ENCODE results near the gene PSMB2.

DNA sequence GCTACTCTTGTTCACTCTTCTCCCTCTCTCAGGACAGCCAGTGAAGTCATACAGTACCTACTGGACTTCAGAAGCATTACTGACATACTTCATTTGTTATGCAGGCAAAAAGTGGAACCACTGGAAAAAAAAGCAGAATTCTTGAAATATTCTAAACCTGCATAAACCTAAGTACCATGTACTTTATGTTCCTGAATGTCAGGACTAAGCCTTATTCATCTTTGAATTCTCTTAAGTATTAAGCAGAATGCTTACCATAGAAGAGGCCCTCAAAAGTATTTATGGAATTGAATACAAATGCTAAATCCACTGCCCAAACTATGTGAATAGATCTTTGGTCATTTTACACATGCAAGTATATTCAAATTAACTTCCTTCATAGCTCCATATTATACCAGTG lies 7.8 kb downstream of the PSMB2 start:
- TF ChIP-seq, protein P1, sequence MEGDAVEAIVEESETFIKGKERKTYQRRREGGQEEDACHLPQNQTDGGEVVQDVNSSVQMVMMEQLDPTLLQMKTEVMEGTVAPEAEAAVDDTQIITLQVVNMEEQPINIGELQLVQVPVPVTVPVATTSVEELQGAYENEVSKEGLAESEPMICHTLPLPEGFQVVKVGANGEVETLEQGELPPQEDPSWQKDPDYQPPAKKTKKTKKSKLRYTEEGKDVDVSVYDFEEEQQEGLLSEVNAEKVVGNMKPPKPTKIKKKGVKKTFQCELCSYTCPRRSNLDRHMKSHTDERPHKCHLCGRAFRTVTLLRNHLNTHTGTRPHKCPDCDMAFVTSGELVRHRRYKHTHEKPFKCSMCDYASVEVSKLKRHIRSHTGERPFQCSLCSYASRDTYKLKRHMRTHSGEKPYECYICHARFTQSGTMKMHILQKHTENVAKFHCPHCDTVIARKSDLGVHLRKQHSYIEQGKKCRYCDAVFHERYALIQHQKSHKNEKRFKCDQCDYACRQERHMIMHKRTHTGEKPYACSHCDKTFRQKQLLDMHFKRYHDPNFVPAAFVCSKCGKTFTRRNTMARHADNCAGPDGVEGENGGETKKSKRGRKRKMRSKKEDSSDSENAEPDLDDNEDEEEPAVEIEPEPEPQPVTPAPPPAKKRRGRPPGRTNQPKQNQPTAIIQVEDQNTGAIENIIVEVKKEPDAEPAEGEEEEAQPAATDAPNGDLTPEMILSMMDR (IDR thresholded peaks at IDR 0.05) = no peak
- no peak for TF ChIP-seq POLR2A (IDR thresholded peaks at IDR 0.05)

Data from thyroid gland (tissue), 4 donors.